HUES48 (cell line): Measurements from ENCODE around the gene ABLIM2.
A peak's percentile ranks its signal among the peaks of the same experiment; 100 is the strongest.

Experiments used
- H3K27ac ChIP-seq: one replicate; pipeline ENCODE4 v1.7.0; 2013; ENCODE audit warnings: low read depth, low read length, inconsistent platforms
- H3K27me3 ChIP-seq: 2 replicates; pipeline ENCODE4 v1.6.1; 2013; ENCODE audit warnings: mild to moderate bottlenecking, low read length; ENCODE audit not compliant: control insufficient read depth, insufficient read depth
- H3K36me3 ChIP-seq: 2 replicates; pipeline ENCODE4 v1.6.1; 2013; ENCODE audit warnings: low read length; ENCODE audit not compliant: control insufficient read depth, insufficient read depth
- H3K4me1 ChIP-seq: 2 replicates; pipeline ENCODE4 v1.6.1; 2013; ENCODE audit warnings: mild to moderate bottlenecking, low read length; ENCODE audit not compliant: control insufficient read depth, insufficient read depth
- H3K4me3 ChIP-seq: 2 replicates; pipeline ENCODE4 v1.5.1; 2013; ENCODE audit warnings: mild to moderate bottlenecking, low read depth, low read length
- H3K9ac ChIP-seq: 2 replicates; pipeline ENCODE4 v1.6.1; 2013; ENCODE audit warnings: mild to moderate bottlenecking, low read depth, low read length, moderate library complexity
- H3K9me3 ChIP-seq: 2 replicates; pipeline ENCODE4 v1.6.1; 2013; ENCODE audit warnings: low read length; ENCODE audit not compliant: control insufficient read depth, insufficient read depth

ABLIM2 gene

GRCh38 chr4:7978907-7979651 is 179.5 kb downstream of the ABLIM2 start:
- Histone ChIP-seq H3K36me3 (no peaks in the 10 kb centered on the region), H3K9me3 (no peaks in the 10 kb centered on the region), H3K4me3 (no peak overlapping the region), H3K9ac (0 out of 2 replicates have a peak overlapping the region, but pooled peaks have one; percentile 22), H3K27ac (peak overlapping the region; percentile 67), H3K27me3 (no peaks in the 10 kb centered on the region), H3K4me1 (peaks cover 24% of the 10 kb centered on the region)

GRCh38 chr4:7978489-7978888 is 180.1 kb downstream of the ABLIM2 start:
- no peak overlapping the region for H3K9ac ChIP-seq
- no peaks in the 10 kb centered on the region for H3K9me3 ChIP-seq
- H3K4me3 ChIP-seq: no peak overlapping the region
- no peaks in the 10 kb centered on the region for H3K27me3 ChIP-seq
- H3K4me1 ChIP-seq: peaks cover 24% of the 10 kb centered on the region
- no peak overlapping the region for H3K27ac ChIP-seq
- H3K36me3 ChIP-seq: no peaks in the 10 kb centered on the region

- Histone ChIP-seq H3K4me3 (no peak overlapping the region), H3K9me3 (no peaks in the 10 kb centered on the region), H3K4me1 (peaks cover 28% of the 10 kb centered on the region), H3K27me3 (no peaks in the 10 kb centered on the region), H3K27ac (no peak overlapping the region), H3K36me3 (no peaks in the 10 kb centered on the region), H3K9ac (no peak overlapping the region)
Observed at GRCh38 chr4:7976634-7977033, 182.0 kb downstream of the ABLIM2 start.

GRCh38 chr4:7976025-7976424 is 182.6 kb downstream of the ABLIM2 start:
- no peak overlapping the region for H3K4me3 ChIP-seq

GRCh38 chr4:7974425-7974824 is 184.2 kb downstream of the ABLIM2 start:
- Histone ChIP-seq H3K9me3 (no peaks in the 10 kb centered on the region), H3K27ac (no peak overlapping the region), H3K4me3 (no peak overlapping the region), H3K4me1 (peaks cover 25% of the 10 kb centered on the region), H3K27me3 (no peaks in the 10 kb centered on the region), H3K9ac (no peak overlapping the region), H3K36me3 (no peaks in the 10 kb centered on the region)

More at GRCh38 chr4:7976025-7976424, 182.6 kb downstream of the ABLIM2 start:
- no peak overlapping the region for H3K27ac ChIP-seq
- no peaks in the 10 kb centered on the region for H3K36me3 ChIP-seq
- H3K4me1 ChIP-seq: peaks cover 28% of the 10 kb centered on the region
- H3K27me3 ChIP-seq: no peaks in the 10 kb centered on the region
- no peak overlapping the region for H3K9ac ChIP-seq
- no peaks in the 10 kb centered on the region for H3K9me3 ChIP-seq

- H3K4me3 ChIP-seq: no peak overlapping the region
- H3K36me3 ChIP-seq: no peaks in the 10 kb centered on the region
- H3K27me3 ChIP-seq: no peaks in the 10 kb centered on the region
- peaks cover 17% of the 10 kb centered on the region for H3K4me1 ChIP-seq
- no peaks in the 10 kb centered on the region for H3K9me3 ChIP-seq
- no peak overlapping the region for H3K27ac ChIP-seq
- H3K9ac ChIP-seq: no peak overlapping the region
Observed at GRCh38 chr4:7973545-7973981, 185.1 kb downstream of the ABLIM2 start.

- no peaks in the 10 kb centered on the region for H3K36me3 ChIP-seq
- H3K4me3 ChIP-seq: no peak overlapping the region
- H3K27ac ChIP-seq: no peak overlapping the region
- no peak overlapping the region for H3K9ac ChIP-seq
- no peaks in the 10 kb centered on the region for H3K9me3 ChIP-seq
- no peaks in the 10 kb centered on the region for H3K27me3 ChIP-seq
- peaks cover 10% of the 10 kb centered on the region; the same call in 1 of the 2 replicates for H3K4me1 ChIP-seq
Observed at GRCh38 chr4:7971881-7972500, 186.6 kb downstream of the ABLIM2 start.

- Histone ChIP-seq H3K9me3 (no peaks in the 10 kb centered on the region), H3K9ac (no peak overlapping the region)
Observed at GRCh38 chr4:7971159-7971631, 187.4 kb downstream of the ABLIM2 start.

GRCh38 chr4:7970361-7970946 is 188.2 kb downstream of the ABLIM2 start:
- Histone ChIP-seq H3K4me1 (peaks cover 10% of the 10 kb centered on the region; the same call in 1 of the 2 replicates), H3K9ac (no peak overlapping the region), H3K27ac (no peak overlapping the region), H3K9me3 (no peaks in the 10 kb centered on the region), H3K27me3 (no peaks in the 10 kb centered on the region), H3K4me3 (no peak overlapping the region), H3K36me3 (no peaks in the 10 kb centered on the region)

More at GRCh38 chr4:7971159-7971631, 187.4 kb downstream of the ABLIM2 start:
- Histone ChIP-seq H3K36me3 (no peaks in the 10 kb centered on the region), H3K4me1 (peaks cover 10% of the 10 kb centered on the region; the same call in 1 of the 2 replicates), H3K27me3 (no peaks in the 10 kb centered on the region), H3K4me3 (no peak overlapping the region), H3K27ac (no peak overlapping the region)

GRCh38 chr4:7968262-7968896 is 190.2 kb downstream of the ABLIM2 start:
- H3K9ac ChIP-seq: no peak overlapping the region
- H3K4me1 ChIP-seq: peaks cover 10% of the 10 kb centered on the region; the same call in 1 of the 2 replicates
- no peaks in the 10 kb centered on the region for H3K36me3 ChIP-seq
- H3K4me3 ChIP-seq: no peak overlapping the region
- H3K27ac ChIP-seq: no peak overlapping the region
- no peaks in the 10 kb centered on the region for H3K27me3 ChIP-seq
- H3K9me3 ChIP-seq: no peaks in the 10 kb centered on the region
